Kidney epithelial cell (primary cell): Measurements from ENCODE around the gene CCR5AS.

Source experiments
- DNase-seq: peaks from one replicate; pipeline ENCODE4 v3.0.0-alpha.2; 2010; ENCODE audit warnings: low read depth
- H3K27me3 ChIP-seq: 2 replicates; pipeline ENCODE4 v1.6.0; 2011; ENCODE audit warnings: low read length; ENCODE audit not compliant: control insufficient read depth, insufficient read depth
- H3K36me3 ChIP-seq: 2 replicates; pipeline ENCODE4 v1.5.1; 2011; ENCODE audit warnings: low read length; ENCODE audit not compliant: control insufficient read depth, insufficient read depth
- H3K4me3 ChIP-seq: 2 replicates; pipeline ENCODE4 v1.5.1; 2011; ENCODE audit warnings: low read depth, mild to moderate bottlenecking, control low read depth, low read length
- CTCF ChIP-seq: IDR thresholded peaks from 2 replicates; pipeline ENCODE4 v1.5.1; 2011; ENCODE audit warnings: mild to moderate bottlenecking, moderate library complexity, low read length, control low read depth, inconsistent platforms; ENCODE audit not compliant: insufficient read depth, poor library complexity, severe bottlenecking

Gene CCR5AS

GRCh38 chr3:46414739-46415138, 7.9 kb upstream of the CCR5AS start:
- no peak for DNase-seq
- H3K36me3 ChIP-seq = no peaks in the 10 kb centered on the region
- H3K27me3 ChIP-seq = no peaks in the 10 kb centered on the region
- no peak for TF ChIP-seq CTCF
- no peak overlapping the region for H3K4me3 ChIP-seq

- DNase-seq = no peak
Observed at GRCh38 chr3:46413951-46414350, 7.1 kb upstream of the CCR5AS start.

GRCh38 chr3:46412786-46413298, 6.0 kb upstream of the CCR5AS start:
- TF ChIP-seq CTCF = no peak
- no peak for DNase-seq
- H3K27me3 ChIP-seq = no peaks in the 10 kb centered on the region
- H3K36me3 ChIP-seq = no peaks in the 10 kb centered on the region
- H3K4me3 ChIP-seq = no peak overlapping the region

More at GRCh38 chr3:46413951-46414350, 7.1 kb upstream of the CCR5AS start:
- Histone ChIP-seq H3K27me3 (no peaks in the 10 kb centered on the region), H3K36me3 (no peaks in the 10 kb centered on the region), H3K4me3 (no peak overlapping the region)
- no peak for TF ChIP-seq CTCF

- Histone ChIP-seq H3K27me3 (no peaks in the 10 kb centered on the region), H3K4me3 (no peak overlapping the region), H3K36me3 (no peaks in the 10 kb centered on the region)
- TF ChIP-seq CTCF = no peak
- DNase-seq = no peak
Observed at GRCh38 chr3:46411271-46411670, 4.4 kb upstream of the CCR5AS start.

GRCh38 chr3:46410669-46411068, 3.8 kb upstream of the CCR5AS start:
- Histone ChIP-seq H3K36me3 (no peaks in the 10 kb centered on the region), H3K4me3 (no peak overlapping the region), H3K27me3 (no peaks in the 10 kb centered on the region)
- TF ChIP-seq CTCF = no peak
- no peak for DNase-seq

GRCh38 chr3:46409739-46410489, 3.0 kb upstream of the CCR5AS start:
- Histone ChIP-seq H3K27me3 (no peaks in the 10 kb centered on the region), H3K36me3 (no peaks in the 10 kb centered on the region), H3K4me3 (no peak overlapping the region)
- TF ChIP-seq CTCF = no peak
- no peak for DNase-seq
